Osteocyte (in vitro differentiated cells): ENCODE results near the gene A2ML1. TPM values are rescaled to one million over a fixed set of nuclear protein-coding genes. Genes with fewer than 3 reads are reported as not detected.
"Not testable (repeated sequence)": the region's sequence is repeated elsewhere in the genome, so short reads cannot be mapped to it uniquely, and the experiment has no call there.

Experiments
- DNase-seq: peaks from one replicate; pipeline ENCODE4 v3.0.0; 2021; ENCODE audit warnings: mixed read lengths; ENCODE audit not compliant: unreplicated experiment; ENCODE audit errors: extremely low spot score
- H3K27ac Mint-ChIP-seq: one replicate; pipeline ENCODE4 v1.8.0; 2021; ENCODE audit warnings: mild to moderate bottlenecking, mixed read lengths; ENCODE audit not compliant: unreplicated experiment
- H3K27me3 Mint-ChIP-seq: one replicate; pipeline ENCODE4 v1.8.0; 2021; ENCODE audit warnings: mixed read lengths; ENCODE audit not compliant: unreplicated experiment
- H3K36me3 Mint-ChIP-seq: one replicate; pipeline ENCODE4 v1.8.0; 2021; ENCODE audit warnings: mixed read lengths; ENCODE audit not compliant: unreplicated experiment
- H3K4me1 Mint-ChIP-seq: one replicate; pipeline ENCODE4 v1.8.0; 2021; ENCODE audit warnings: mixed read lengths; ENCODE audit not compliant: unreplicated experiment
- H3K4me3 Mint-ChIP-seq: one replicate; pipeline ENCODE4 v1.8.0; 2021; ENCODE audit warnings: mild to moderate bottlenecking, moderate library complexity, mixed read lengths; ENCODE audit not compliant: unreplicated experiment
- H3K9me3 Mint-ChIP-seq: one replicate; pipeline ENCODE4 v1.8.0; 2021; ENCODE audit warnings: mixed read lengths; ENCODE audit not compliant: unreplicated experiment
- CTCF ChIP-seq: fragments of 200-600 bp; sonication (generic); IDR thresholded peaks from 2 replicates; pipeline ENCODE4 v1.5.0; 2021; ENCODE audit warnings: antibody characterized with exemption, mild to moderate bottlenecking, moderate library complexity
- total RNA-seq: library from RNA; stranded (reverse); gene quantifications from 2 replicates; pipeline ENCODE4 v1.2.1, GENCODE V29; 2021

Gene A2ML1
- total RNA-seq, 1 donor from 2014 or later, result not detected

DNA sequence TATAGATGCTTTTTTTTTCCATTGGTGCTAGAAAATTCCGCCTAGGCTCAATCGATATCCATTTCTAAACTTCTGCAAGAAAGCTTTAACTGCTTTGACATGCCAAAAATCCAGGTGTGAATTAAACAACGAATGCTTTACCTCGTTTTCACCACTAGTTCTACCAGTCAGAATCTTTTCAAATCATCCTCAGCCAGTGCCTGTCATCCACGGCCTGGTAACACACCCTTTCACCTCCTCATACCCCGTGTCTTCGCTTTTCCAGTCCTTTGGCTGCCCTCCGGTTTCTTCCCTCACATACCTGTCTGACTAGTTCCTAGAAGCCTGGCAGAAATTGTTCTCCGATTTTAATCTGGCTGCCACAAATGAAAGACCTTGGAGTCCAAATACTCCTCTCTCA, 90.5 kb downstream of the A2ML1 start:
- no peaks in the 10 kb centered on the region for H3K9me3 Mint-ChIP-seq
- peaks cover 17% of the 10 kb centered on the region for H3K4me1 Mint-ChIP-seq
- peak; percentile 18 for TF ChIP-seq CTCF
- H3K4me3 Mint-ChIP-seq, result peak overlapping the region; percentile 90
- no peaks in the 10 kb centered on the region for H3K27me3 Mint-ChIP-seq
- no peaks in the 10 kb centered on the region for H3K36me3 Mint-ChIP-seq
- no peak for DNase-seq
- peak overlapping the region; percentile 96 for H3K27ac Mint-ChIP-seq

DNA sequence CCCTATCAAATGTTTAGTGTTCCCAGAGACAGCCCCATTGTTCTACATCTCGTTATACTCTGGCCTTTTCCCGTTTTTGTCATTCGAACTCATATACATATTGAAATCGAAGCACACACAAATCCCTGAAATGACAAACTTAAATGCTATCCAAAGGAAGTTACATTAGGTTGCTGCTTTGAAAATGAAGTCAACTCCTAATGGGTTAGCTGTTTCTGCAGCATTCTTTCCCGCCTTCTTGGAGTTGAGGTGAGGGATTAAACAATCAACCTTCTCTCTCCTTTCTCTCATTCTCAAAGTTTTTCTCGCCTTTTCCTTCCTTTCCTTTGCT, 91.2 kb downstream of the A2ML1 start:
- no peaks in the 10 kb centered on the region for H3K27me3 Mint-ChIP-seq
- no peaks in the 10 kb centered on the region for H3K9me3 Mint-ChIP-seq
- peak overlapping the region; percentile 90 for H3K4me3 Mint-ChIP-seq
- peaks cover 3% of the 10 kb centered on the region for H3K36me3 Mint-ChIP-seq
- H3K27ac Mint-ChIP-seq, result peak overlapping the region; percentile 96
- peaks cover 17% of the 10 kb centered on the region for H3K4me1 Mint-ChIP-seq
- TF ChIP-seq CTCF, result no peak
- DNase-seq, result no peak

- not testable (repeated sequence) for H3K27me3 Mint-ChIP-seq, H3K9me3 Mint-ChIP-seq, H3K36me3 Mint-ChIP-seq
- peaks cover 17% of the 10 kb centered on the region for H3K4me1 Mint-ChIP-seq
- peak within 1 kb of the TSS; percentile 90 for H3K4me3 Mint-ChIP-seq
- peak within 1 kb of the TSS; percentile 96 for H3K27ac Mint-ChIP-seq
- DNase-seq, result peak; percentile 90
- peak; percentile 60 for TF ChIP-seq CTCF
Observed at GRCh38 chr12:8914033-8914715, 91.8 kb downstream of the A2ML1 start, which contains the start of gene PHC1. Gene PHC1 (plus strand): TSS chr12:8914509. CDS start chr12:8917678, 3,169 bp downstream.

DNA sequence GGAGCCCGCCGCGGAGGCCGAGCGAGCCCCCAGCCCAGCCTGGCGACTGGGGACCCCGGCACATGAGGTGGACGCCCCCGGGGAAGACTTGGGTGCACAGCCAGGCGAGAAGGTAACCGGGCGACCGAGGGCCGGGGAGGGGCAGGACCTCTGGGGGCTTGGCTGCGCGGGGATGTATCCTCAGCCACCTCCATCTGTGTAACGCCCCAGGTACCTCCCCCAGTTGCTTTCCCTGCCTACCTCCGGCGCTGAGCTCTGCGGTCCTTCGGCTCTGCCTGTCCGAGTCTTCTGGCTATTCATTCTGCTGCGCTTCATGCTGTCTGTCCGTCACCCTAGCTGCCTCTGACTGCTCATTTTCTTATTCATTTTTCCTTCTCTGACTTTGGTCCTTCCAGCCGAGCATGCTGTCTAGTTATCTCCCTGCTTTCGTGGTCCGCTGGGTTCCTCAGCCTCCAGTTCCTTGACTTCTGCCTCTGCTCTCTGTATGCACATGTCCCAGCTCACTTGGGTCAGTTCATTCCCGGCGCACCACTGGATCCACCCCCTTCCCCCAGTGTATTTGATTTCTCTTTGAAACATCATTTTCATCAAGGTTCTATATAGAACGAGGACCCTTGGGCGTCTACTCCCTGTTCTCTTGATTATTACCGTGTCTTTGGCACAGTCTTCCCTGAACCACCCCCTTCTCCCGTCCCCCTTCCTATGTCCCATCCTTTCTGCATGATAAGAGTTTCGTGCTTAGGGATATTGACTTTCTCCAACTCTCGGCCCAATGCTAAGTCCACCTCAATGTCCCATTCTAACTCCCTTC, 92.5 kb downstream of the A2ML1 start:
- Mint-ChIP-seq H3K27me3 (no peaks in the 10 kb centered on the region), H3K9me3 (no peaks in the 10 kb centered on the region), H3K36me3 (peaks cover 6% of the 10 kb centered on the region), H3K27ac (no peak overlapping the region), H3K4me3 (no peak overlapping the region), H3K4me1 (peaks cover 17% of the 10 kb centered on the region)
- no peak for TF ChIP-seq CTCF
- DNase-seq, result no peak

DNA sequence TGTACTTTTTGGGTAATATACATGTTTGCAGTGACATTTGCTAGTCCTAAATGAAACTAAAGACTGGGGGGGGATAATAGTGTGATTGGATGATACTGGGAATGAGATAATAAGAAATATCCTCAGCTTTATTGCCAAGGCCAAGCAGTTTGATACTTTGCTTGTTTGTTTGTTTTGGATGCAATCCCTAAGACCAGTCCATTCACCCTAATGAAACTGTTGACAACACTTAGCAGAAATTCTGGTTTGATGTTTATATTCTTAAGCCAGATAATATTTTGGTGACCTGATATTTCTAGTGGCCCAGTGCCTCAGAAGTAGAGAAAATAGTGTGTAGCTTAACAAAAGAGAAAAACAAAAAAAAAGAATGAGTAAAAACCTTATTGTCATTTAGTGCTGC, 93.7 kb downstream of the A2ML1 start:
- DNase-seq, result no peak
- TF ChIP-seq CTCF, result no peak
- Mint-ChIP-seq H3K9me3 (no peaks in the 10 kb centered on the region), H3K27ac (no peak overlapping the region), H3K27me3 (no peaks in the 10 kb centered on the region), H3K36me3 (peaks cover 9% of the 10 kb centered on the region), H3K4me1 (peaks cover 17% of the 10 kb centered on the region), H3K4me3 (no peak overlapping the region)
